Liver (tissue), 9 donors: ENCODE results near the gene ATP2B2. TPM values are rescaled to one million over a fixed set of nuclear protein-coding genes. Genes with fewer than 3 reads are reported as not detected.

Experiments used
- DNase-seq: peaks from one replicate; pipeline ENCODE4 v3.0.0-alpha.2; 2017; ENCODE audit warnings: low spot score
- H3K27ac ChIP-seq, 2 donors: one replicate each; pipeline ENCODE4 v1.7.0; 2013; ENCODE audit warnings: inconsistent platforms in 2 of 2, low read length in 2 of 2, control low read depth in 1 of 2, low read depth in 1 of 2, mild to moderate bottlenecking in 1 of 2
- H3K27me3 ChIP-seq, 4 donors: one replicate each; pipeline versions ENCODE4 v1.6.1 to v1.7.0; 2013; ENCODE audit warnings: low read length in 3 of 4, inconsistent platforms in 1 of 4, mild to moderate bottlenecking in 1 of 4, moderate library complexity in 1 of 4; ENCODE audit not compliant: control insufficient read depth in 4 of 4, insufficient read depth in 4 of 4
- H3K36me3 ChIP-seq, 4 donors: one replicate each; pipeline versions ENCODE4 v1.6.1 to v1.7.0; 2013; ENCODE audit warnings: low read length in 3 of 4, mild to moderate bottlenecking in 3 of 4, low read depth in 1 of 4, moderate library complexity in 1 of 4; ENCODE audit not compliant: control insufficient read depth in 4 of 4, insufficient read depth in 3 of 4
- H3K4me1 ChIP-seq, 4 donors: one replicate each; pipeline versions ENCODE4 v1.6.1 to v1.7.0; 2013; ENCODE audit warnings: low read length in 3 of 4, mild to moderate bottlenecking in 3 of 4, moderate library complexity in 1 of 4; ENCODE audit not compliant: control insufficient read depth in 4 of 4, insufficient read depth in 4 of 4
- H3K4me3 ChIP-seq, 3 donors: one replicate each; pipeline versions ENCODE4 v1.6.1 to v1.7.0; 2013; ENCODE audit warnings: low read length in 3 of 3, control low read depth in 1 of 3, low read depth in 1 of 3, mild to moderate bottlenecking in 1 of 3
- H3K9ac ChIP-seq, 2 donors: one replicate each; pipeline ENCODE4 v1.7.0; 2013; ENCODE audit warnings: low read length in 2 of 2, mild to moderate bottlenecking in 2 of 2, moderate library complexity in 2 of 2, control low read depth in 1 of 2, low read depth in 1 of 2
- H3K9me3 ChIP-seq, 4 donors: one replicate each; pipeline versions ENCODE4 v1.6.1 to v1.7.0; 2013; ENCODE audit warnings: low read length in 3 of 4; ENCODE audit not compliant: control insufficient read depth in 4 of 4
- EGR1 ChIP-seq, 2 donors: IDR thresholded peaks; 2 replicates each; pipeline ENCODE4 v1.6.1; 2016 to 2018; ENCODE audit warnings: antibody characterized with exemption in 2 of 2, low read depth in 2 of 2
- FOXA1 ChIP-seq: IDR thresholded peaks from 2 replicates; pipeline ENCODE4 v1.6.1; 2016; ENCODE audit warnings: antibody characterized with exemption
- FOXA2 ChIP-seq: IDR thresholded peaks from 2 replicates; pipeline ENCODE4 v1.6.1; 2016; ENCODE audit warnings: antibody characterized with exemption
- GABPA ChIP-seq, 2 donors: IDR thresholded peaks in 1 of 2; conservative IDR thresholded peaks in 1 of 2; 2 replicates each; pipeline ENCODE4 v1.6.1; 2016; ENCODE audit warnings: antibody characterized with exemption in 2 of 2, mild to moderate bottlenecking in 1 of 2, moderate library complexity in 1 of 2
- HNF4A ChIP-seq, 2 donors: conservative IDR thresholded peaks; 2 replicates each; pipeline ENCODE4 v1.6.1; 2016; ENCODE audit warnings: antibody characterized with exemption in 2 of 2, mild to moderate bottlenecking in 2 of 2
- HNF4G ChIP-seq: IDR thresholded peaks from 2 replicates; pipeline ENCODE4 v1.6.1; 2016; ENCODE audit warnings: antibody characterized with exemption
- JUND ChIP-seq, 2 donors: IDR thresholded peaks; 2 replicates each; pipeline ENCODE4 v1.6.1; 2016; ENCODE audit warnings: antibody characterized with exemption in 2 of 2
- NR2F2 ChIP-seq: IDR thresholded peaks from 2 replicates; pipeline ENCODE4 v1.6.1; 2016; ENCODE audit warnings: antibody characterized with exemption
- RAD21 ChIP-seq, 2 donors: IDR thresholded peaks; 2 replicates each; pipeline ENCODE4 v1.6.1; 2016; ENCODE audit warnings: antibody characterized with exemption in 2 of 2, mild to moderate bottlenecking in 2 of 2
- RXRA ChIP-seq, 2 donors: IDR thresholded peaks; 2 replicates each; pipeline ENCODE4 v1.6.1; 2017 to 2018; ENCODE audit warnings: antibody characterized with exemption in 2 of 2, mild to moderate bottlenecking in 1 of 2
- SP1 ChIP-seq: IDR thresholded peaks from 2 replicates; pipeline ENCODE4 v1.6.1; 2018; ENCODE audit warnings: antibody characterized with exemption, mild to moderate bottlenecking
- TAF1 ChIP-seq: conservative IDR thresholded peaks from 2 replicates; pipeline ENCODE4 v1.6.1; 2016; ENCODE audit warnings: antibody characterized with exemption, mild to moderate bottlenecking
- YY1 ChIP-seq: IDR thresholded peaks from 2 replicates; pipeline ENCODE4 v1.6.1; 2016; ENCODE audit warnings: antibody characterized with exemption, mild to moderate bottlenecking
- WGBS: extraction: QIAGEN DNeasy Blood & Tissue Kit; methylation state at CpG from one replicate; pipeline ENCODE4 v1.1.7; 2013; 5-methylcytosine and 5-hydroxymethylcytosine counted together
- polyA plus RNA-seq, 2 donors: library from polyadenylated mRNA; stranded (reverse) in 1 of 2; unstranded in 1 of 2; fragments of 200-250 nt in 1 of 2; fragments of >200 nt in 1 of 2; fragmentation: Nextera tagmentation in 1 of 2; extraction: Ambion mirVana in 1 of 2; gene quantifications; one replicate each; pipeline versions ENCODE4 v1.2.1 to v1.2.3, GENCODE V29; 2013 to 2015
- total RNA-seq, 2 donors: library from RNA; depleted of rRNA; stranded (reverse); fragments of >200 nt; gene quantifications; one replicate each; pipeline ENCODE4 v1.2.3, GENCODE V29; 2014
- TF ChIP-seq, protein P1 (sequence below): IDR thresholded peaks from 2 replicates; pipeline ENCODE4 v1.6.1; 2016; ENCODE audit warnings: antibody characterized with exemption, mild to moderate bottlenecking
- TF ChIP-seq, protein P2 (sequence below): IDR thresholded peaks from 2 replicates; pipeline ENCODE4 v1.6.1; 2016; ENCODE audit warnings: antibody characterized with exemption
- TF ChIP-seq, protein P3 (sequence below): IDR thresholded peaks from 2 replicates; pipeline ENCODE4 v1.6.1; 2016; ENCODE audit warnings: antibody characterized with exemption
- TF ChIP-seq, protein P4 (sequence below): IDR thresholded peaks from 2 replicates; pipeline ENCODE4 v1.6.1; 2016; ENCODE audit warnings: antibody characterized with exemption
- TF ChIP-seq, protein P5 (sequence below): fragments of 150-350 bp; IDR thresholded peaks from 2 replicates; pipeline ENCODE4 v1.5.1; 2017; ENCODE audit warnings: improper control_type of control experiment, low read depth, low read length; ENCODE audit not compliant: missing input control
- donor health status: healthy.
- donor health status: healthy.
- donor health status: healthy.
- donor health status: healthy.
- donor health status: healthy.

Gene ATP2B2
- total and polyA plus RNA-seq, 4 donors = 10.4 to 27.8 (median 20.7) TPM

DNA sequence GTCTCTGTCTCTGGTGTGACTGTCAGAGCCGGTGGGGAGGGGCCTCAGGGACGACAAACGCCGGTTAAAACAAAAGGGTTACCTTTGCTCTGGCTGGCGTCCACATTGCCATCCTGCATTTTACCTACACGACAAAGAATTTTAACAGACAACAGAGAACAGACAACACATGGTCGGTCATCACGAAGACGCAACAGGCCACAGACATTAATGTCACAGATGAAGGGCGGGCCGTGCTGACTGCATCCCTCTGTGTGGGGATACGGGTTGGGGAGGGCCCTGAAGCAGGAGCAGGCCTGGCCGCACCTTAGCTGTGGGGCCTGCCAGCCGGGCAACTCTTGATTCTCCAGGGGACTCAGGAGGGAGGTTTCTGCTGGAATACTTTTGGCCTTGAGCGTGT, 126.2 kb downstream of the ATP2B2 start:
- H3K4me1 ChIP-seq = no peaks in the 10 kb centered on the region
- H3K9ac ChIP-seq = no peak overlapping the region
- H3K4me3 ChIP-seq = no peak overlapping the region
- TF ChIP-seq RXRA (IDR thresholded peaks at IDR 0.05) = no peak
- TF ChIP-seq YY1 = no peak
- no peak for TF ChIP-seq RAD21 (IDR thresholded peaks at IDR 0.05)
- TF ChIP-seq, protein P1, sequence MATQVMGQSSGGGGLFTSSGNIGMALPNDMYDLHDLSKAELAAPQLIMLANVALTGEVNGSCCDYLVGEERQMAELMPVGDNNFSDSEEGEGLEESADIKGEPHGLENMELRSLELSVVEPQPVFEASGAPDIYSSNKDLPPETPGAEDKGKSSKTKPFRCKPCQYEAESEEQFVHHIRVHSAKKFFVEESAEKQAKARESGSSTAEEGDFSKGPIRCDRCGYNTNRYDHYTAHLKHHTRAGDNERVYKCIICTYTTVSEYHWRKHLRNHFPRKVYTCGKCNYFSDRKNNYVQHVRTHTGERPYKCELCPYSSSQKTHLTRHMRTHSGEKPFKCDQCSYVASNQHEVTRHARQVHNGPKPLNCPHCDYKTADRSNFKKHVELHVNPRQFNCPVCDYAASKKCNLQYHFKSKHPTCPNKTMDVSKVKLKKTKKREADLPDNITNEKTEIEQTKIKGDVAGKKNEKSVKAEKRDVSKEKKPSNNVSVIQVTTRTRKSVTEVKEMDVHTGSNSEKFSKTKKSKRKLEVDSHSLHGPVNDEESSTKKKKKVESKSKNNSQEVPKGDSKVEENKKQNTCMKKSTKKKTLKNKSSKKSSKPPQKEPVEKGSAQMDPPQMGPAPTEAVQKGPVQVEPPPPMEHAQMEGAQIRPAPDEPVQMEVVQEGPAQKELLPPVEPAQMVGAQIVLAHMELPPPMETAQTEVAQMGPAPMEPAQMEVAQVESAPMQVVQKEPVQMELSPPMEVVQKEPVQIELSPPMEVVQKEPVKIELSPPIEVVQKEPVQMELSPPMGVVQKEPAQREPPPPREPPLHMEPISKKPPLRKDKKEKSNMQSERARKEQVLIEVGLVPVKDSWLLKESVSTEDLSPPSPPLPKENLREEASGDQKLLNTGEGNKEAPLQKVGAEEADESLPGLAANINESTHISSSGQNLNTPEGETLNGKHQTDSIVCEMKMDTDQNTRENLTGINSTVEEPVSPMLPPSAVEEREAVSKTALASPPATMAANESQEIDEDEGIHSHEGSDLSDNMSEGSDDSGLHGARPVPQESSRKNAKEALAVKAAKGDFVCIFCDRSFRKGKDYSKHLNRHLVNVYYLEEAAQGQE = no peak
- WGBS = 87% methylated on average over 15 of the region's 15 CpGs
- no peaks in the 10 kb centered on the region for H3K27me3 ChIP-seq
- DNase-seq = no peak
- peaks cover 2 to 59% (median 14%) of the 10 kb centered on the region in 4 donors for H3K36me3 ChIP-seq
- H3K27ac ChIP-seq = no peak overlapping the region
- H3K9me3 ChIP-seq = no peaks in the 10 kb centered on the region

DNA sequence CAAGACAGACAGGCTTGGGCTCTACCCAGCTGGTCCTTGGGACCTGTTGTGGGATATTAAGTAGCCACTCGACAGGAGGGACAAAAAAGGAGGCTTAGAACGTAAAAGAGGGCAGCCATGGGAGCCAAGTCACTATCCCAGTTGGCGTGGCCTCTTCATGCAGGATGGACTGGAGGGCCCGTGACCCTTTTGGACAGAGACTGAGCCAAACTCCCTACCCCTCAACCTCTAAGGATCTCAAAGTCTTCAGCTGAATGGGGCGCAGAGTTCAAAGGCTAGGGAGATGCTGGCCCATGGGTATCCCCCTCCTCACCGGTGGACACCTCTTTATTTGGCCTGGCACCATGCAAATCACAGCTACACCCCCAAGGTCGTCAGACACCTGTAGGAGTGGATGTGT, 126.6 kb downstream of the ATP2B2 start:
- Histone ChIP-seq H3K9ac (no peak overlapping the region), H3K36me3 (peaks cover 1 to 56% (median 12%) of the 10 kb centered on the region in 4 donors), H3K27ac (no peak overlapping the region), H3K4me3 (no peak overlapping the region), H3K27me3 (no peaks in the 10 kb centered on the region), H3K4me1 (no peaks in the 10 kb centered on the region), H3K9me3 (no peaks in the 10 kb centered on the region)
- no peak for DNase-seq
- TF ChIP-seq SP1 (no peak), FOXA1 (no peak), HNF4A (conservative IDR thresholded peaks at IDR 0.05) (no peak), TAF1 (no peak), YY1 (no peak), RAD21 (IDR thresholded peaks at IDR 0.05) (no peak), GABPA (IDR thresholded peaks at IDR 0.05 in 1 of 2, conservative IDR thresholded peaks at IDR 0.05 in 1 of 2) (no peak), EGR1 (IDR thresholded peaks at IDR 0.05; ENCODE audit: low read depth in 2 of 2) (no peak), NR2F2 (no peak), RXRA (IDR thresholded peaks at IDR 0.05) (no peak), JUND (IDR thresholded peaks at IDR 0.05) (no peak), FOXA2 (no peak), HNF4G (no peak)
- TF ChIP-seq, protein P1 = no peak
- TF ChIP-seq, protein P2, sequence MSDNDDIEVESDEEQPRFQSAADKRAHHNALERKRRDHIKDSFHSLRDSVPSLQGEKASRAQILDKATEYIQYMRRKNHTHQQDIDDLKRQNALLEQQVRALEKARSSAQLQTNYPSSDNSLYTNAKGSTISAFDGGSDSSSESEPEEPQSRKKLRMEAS = no peak
- TF ChIP-seq, protein P3, sequence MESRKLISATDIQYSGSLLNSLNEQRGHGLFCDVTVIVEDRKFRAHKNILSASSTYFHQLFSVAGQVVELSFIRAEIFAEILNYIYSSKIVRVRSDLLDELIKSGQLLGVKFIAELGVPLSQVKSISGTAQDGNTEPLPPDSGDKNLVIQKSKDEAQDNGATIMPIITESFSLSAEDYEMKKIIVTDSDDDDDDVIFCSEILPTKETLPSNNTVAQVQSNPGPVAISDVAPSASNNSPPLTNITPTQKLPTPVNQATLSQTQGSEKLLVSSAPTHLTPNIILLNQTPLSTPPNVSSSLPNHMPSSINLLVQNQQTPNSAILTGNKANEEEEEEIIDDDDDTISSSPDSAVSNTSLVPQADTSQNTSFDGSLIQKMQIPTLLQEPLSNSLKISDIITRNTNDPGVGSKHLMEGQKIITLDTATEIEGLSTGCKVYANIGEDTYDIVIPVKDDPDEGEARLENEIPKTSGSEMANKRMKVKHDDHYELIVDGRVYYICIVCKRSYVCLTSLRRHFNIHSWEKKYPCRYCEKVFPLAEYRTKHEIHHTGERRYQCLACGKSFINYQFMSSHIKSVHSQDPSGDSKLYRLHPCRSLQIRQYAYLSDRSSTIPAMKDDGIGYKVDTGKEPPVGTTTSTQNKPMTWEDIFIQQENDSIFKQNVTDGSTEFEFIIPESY = no peak
- TF ChIP-seq, protein P4, sequence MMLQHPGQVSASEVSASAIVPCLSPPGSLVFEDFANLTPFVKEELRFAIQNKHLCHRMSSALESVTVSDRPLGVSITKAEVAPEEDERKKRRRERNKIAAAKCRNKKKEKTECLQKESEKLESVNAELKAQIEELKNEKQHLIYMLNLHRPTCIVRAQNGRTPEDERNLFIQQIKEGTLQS = no peak
- TF ChIP-seq, protein P5, sequence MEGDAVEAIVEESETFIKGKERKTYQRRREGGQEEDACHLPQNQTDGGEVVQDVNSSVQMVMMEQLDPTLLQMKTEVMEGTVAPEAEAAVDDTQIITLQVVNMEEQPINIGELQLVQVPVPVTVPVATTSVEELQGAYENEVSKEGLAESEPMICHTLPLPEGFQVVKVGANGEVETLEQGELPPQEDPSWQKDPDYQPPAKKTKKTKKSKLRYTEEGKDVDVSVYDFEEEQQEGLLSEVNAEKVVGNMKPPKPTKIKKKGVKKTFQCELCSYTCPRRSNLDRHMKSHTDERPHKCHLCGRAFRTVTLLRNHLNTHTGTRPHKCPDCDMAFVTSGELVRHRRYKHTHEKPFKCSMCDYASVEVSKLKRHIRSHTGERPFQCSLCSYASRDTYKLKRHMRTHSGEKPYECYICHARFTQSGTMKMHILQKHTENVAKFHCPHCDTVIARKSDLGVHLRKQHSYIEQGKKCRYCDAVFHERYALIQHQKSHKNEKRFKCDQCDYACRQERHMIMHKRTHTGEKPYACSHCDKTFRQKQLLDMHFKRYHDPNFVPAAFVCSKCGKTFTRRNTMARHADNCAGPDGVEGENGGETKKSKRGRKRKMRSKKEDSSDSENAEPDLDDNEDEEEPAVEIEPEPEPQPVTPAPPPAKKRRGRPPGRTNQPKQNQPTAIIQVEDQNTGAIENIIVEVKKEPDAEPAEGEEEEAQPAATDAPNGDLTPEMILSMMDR = no peak
- WGBS = 89% methylated on average over 7 of the region's 7 CpGs
